GM12878 (cell line): ENCODE measurements around the gene GIGYF1. TPM values are rescaled to one million over a fixed set of nuclear protein-coding genes. Genes with fewer than 3 reads are reported as not detected.

Experiments used
- ATAC-seq: fragments of 200-7000 bp; cut with Tn5 transposase; 3 replicates; pipeline ENCODE4 v1.9.1; 2020; ENCODE audit warnings: mild to moderate bottlenecking, moderate library complexity
- BruUV-seq: library from RNA; stranded (reverse); fragments of 400-500 nt; replicated peaks from 2 replicates; lab custom pipeline; 2021; lab: Mats Ljungman, UMichigan
- CTCF ChIA-PET: fragments of 300-600 bp; sonication (Branson Sonifier 250); formaldehyde crosslinking; extraction: SDS; loops from one replicate; lab custom pipeline; 2021; ENCODE audit warnings: inconsistent platforms; lab: Yijun Ruan, JAX
- POLR2A ChIA-PET: fragments of 350-600 bp; formaldehyde crosslinking; extraction: SDS; loops from one replicate; lab custom pipeline; 2021; ENCODE audit warnings: inconsistent platforms; lab: Charles Lee
- RAD21 ChIA-PET: fragments of 300-600 bp; sonication (Branson Sonifier 250); formaldehyde crosslinking; loops from one replicate; lab custom pipeline; 2023; ENCODE audit warnings: antibody characterized with exemption; ENCODE audit not compliant: unreplicated experiment; lab: Charles Lee
- SMC1A ChIA-PET: fragments of 300-600 bp; sonication (Branson Sonifier 250); formaldehyde crosslinking; loops from one replicate; lab custom pipeline; 2023; ENCODE audit not compliant: unreplicated experiment, uncharacterized antibody; lab: Charles Lee
- DNase-seq: peaks from one replicate; pipeline ENCODE4 v3.0.0-alpha.2; 2011; ENCODE audit warnings: low read depth, low spot score
- FAIRE-seq: peaks from 3 replicates; lab custom pipeline; 2011; peaks lifted over from hg19 to GRCh38; lab: Jason Lieb, UNC
- H2AFZ ChIP-seq: 2 replicates; pipeline ENCODE4 v1.6.0; 2011; ENCODE audit warnings: low read depth, low read length, control low read depth; ENCODE audit not compliant: control insufficient read depth
- H3K27ac ChIP-seq: 2 replicates; pipeline ENCODE4 v1.5.1; 2011; ENCODE audit warnings: control low read depth; ENCODE audit not compliant: control insufficient read depth, insufficient read depth
- H3K27me3 ChIP-seq, 2 experiments: replicated peaks in 1 of 2; 2 replicates each; pipeline versions ENCODE4 v1.6.0 to v1.6.1; 2011; ENCODE audit warnings: low read length in 1 of 2; ENCODE audit not compliant: control insufficient read depth in 2 of 2, insufficient read depth in 2 of 2
- H3K36me3 ChIP-seq, 2 experiments: 2 replicates each; pipeline ENCODE4 v1.5.1; 2011; ENCODE audit warnings: low read length in 1 of 2; ENCODE audit not compliant: control insufficient read depth in 2 of 2, insufficient read depth in 2 of 2
- H3K4me1 ChIP-seq: 2 replicates; pipeline ENCODE4 v1.6.1; 2011; ENCODE audit warnings: mild to moderate bottlenecking, low read length, moderate library complexity, mixed read lengths; ENCODE audit not compliant: control insufficient read depth, insufficient read depth
- H3K4me2 ChIP-seq: 2 replicates; pipeline ENCODE4 v1.6.0; 2011; ENCODE audit warnings: control low read depth; ENCODE audit not compliant: control insufficient read depth, insufficient read depth
- H3K4me3 ChIP-seq: fragments of 200-600 bp; sonication (generic); 2 replicates; pipeline ENCODE4 v1.5.1; 2016
- H3K79me2 ChIP-seq: 2 replicates; pipeline ENCODE4 v1.6.0; 2011; ENCODE audit warnings: low read length; ENCODE audit not compliant: control insufficient read depth, insufficient read depth
- H3K9ac ChIP-seq: 2 replicates; pipeline ENCODE4 v1.8.0; 2011; ENCODE audit warnings: low read length, control low read depth, mixed read lengths; ENCODE audit not compliant: control insufficient read depth, insufficient read depth
- H3K9me3 ChIP-seq: replicated peaks from 3 replicates; pipeline ENCODE4 v1.5.1; 2011; ENCODE audit warnings: mild to moderate bottlenecking, low read length; ENCODE audit not compliant: control insufficient read depth, insufficient read depth
- H4K20me1 ChIP-seq: 2 replicates; pipeline ENCODE4 v1.6.0; 2011; ENCODE audit not compliant: control insufficient read depth, insufficient read depth
- BMI1 ChIP-seq: fragments of 450-650 bp; IDR thresholded peaks from 2 replicates; pipeline ENCODE4 v1.6.1; 2016; ENCODE audit warnings: mild to moderate bottlenecking, moderate library complexity, borderline replicate concordance
- JUNB ChIP-seq: IDR thresholded peaks from 2 replicates; pipeline ENCODE4 v1.6.1; 2016; ENCODE audit warnings: antibody characterized with exemption, mild to moderate bottlenecking
- MTA2 ChIP-seq: fragments of 450-650 bp; IDR thresholded peaks from 2 replicates; pipeline ENCODE4 v1.6.1; 2016; ENCODE audit warnings: low read depth, mild to moderate bottlenecking, moderate library complexity
- NFXL1 ChIP-seq: fragments of 450-650 bp; IDR thresholded peaks from 2 replicates; pipeline ENCODE4 v1.6.1; 2017; ENCODE audit warnings: antibody characterized with exemption, mild to moderate bottlenecking, borderline replicate concordance
- RBBP5 ChIP-seq: fragments of 200-600 bp; sonication (generic); conservative IDR thresholded peaks from 2 replicates; pipeline ENCODE4 v1.6.1; 2016
- RUNX3 ChIP-seq: IDR thresholded peaks from 2 replicates; pipeline ENCODE4 v1.6.1; 2012; ENCODE audit warnings: low read length, inconsistent platforms
- TBL1XR1 ChIP-seq: IDR thresholded peaks from 2 replicates; pipeline ENCODE4 v1.6.1; 2012; ENCODE audit warnings: low read depth, low read length, improper control_type of control experiment
- TCF12 ChIP-seq: IDR thresholded peaks from 2 replicates; pipeline ENCODE4 v1.6.1; 2011; ENCODE audit warnings: low read depth, mild to moderate bottlenecking, low read length
- ZBED1 ChIP-seq: IDR thresholded peaks from 2 replicates; pipeline ENCODE4 v1.6.1; 2016; ENCODE audit warnings: borderline replicate concordance
- ZNF274 ChIP-seq: IDR thresholded peaks from one replicate; pipeline ENCODE4 v1.8.0; 2011; ENCODE audit not compliant: insufficient read length, insufficient read depth
- whole genome bisulfite sequencing: methylation state at CpG from one replicate; pipeline ENCODE4 v1.1.6; 2016; ENCODE audit warnings: low lambda C conversion rate; ENCODE audit not compliant: insufficient replicate concordance, insufficient coverage; ENCODE audit errors: missing lambda C conversion rate; 5-methylcytosine and 5-hydroxymethylcytosine counted together
- in situ Hi-C: fragments of 300-500 bp; cut with MboI; formaldehyde crosslinking; loops from 9 replicates; pipeline ENCODE4 v1.14.3; 2018; ENCODE audit warnings: mixed read lengths
- intact Hi-C: fragments of 100-400 bp; cut with micrococcal nuclease; formaldehyde crosslinking; loops from one replicate; pipeline ENCODE4 v1.14.2; 2022; ENCODE audit not compliant: unreplicated experiment
- polyA plus RNA-seq, 11 experiments: library from polyadenylated mRNA; depleted of rRNA in 4 of 11; unstranded in 6 of 11; stranded (reverse) in 5 of 11; fragments of >200 nt; fragmentation: Nextera tagmentation in 4 of 11; fragmentation: Illumina TruSeq in 1 of 11; extraction: Ambion mirVana in 4 of 11; extraction: Trizol in 1 of 11; gene quantifications; 1 replicate in 1 of 11; 2 replicates in 10 of 11; pipeline versions ENCODE4 v1.2.1 to v1.2.3, GENCODE V29; 2011 to 2016; ENCODE audit warnings: inconsistent platforms in 2 of 11, missing spikeins in 2 of 11, low read depth in 1 of 11
- total RNA-seq, 4 experiments: library from RNA; depleted of rRNA in 3 of 4; stranded (reverse); fragments of >200 nt in 3 of 4; fragmentation: Illumina TruSeq in 1 of 4; extraction: Trizol in 1 of 4; gene quantifications; 2 replicates each; pipeline versions ENCODE4 v1.2.1 to v1.2.3, GENCODE V29; 2013 to 2021

Gene GIGYF1
- total and polyA plus RNA-seq, 10 of the 15 experiments (the other 5 are each of a cell fraction or from before 2014, with no cell fraction given), result 0.31 to 47.2 (median 9.9) TPM

DNA sequence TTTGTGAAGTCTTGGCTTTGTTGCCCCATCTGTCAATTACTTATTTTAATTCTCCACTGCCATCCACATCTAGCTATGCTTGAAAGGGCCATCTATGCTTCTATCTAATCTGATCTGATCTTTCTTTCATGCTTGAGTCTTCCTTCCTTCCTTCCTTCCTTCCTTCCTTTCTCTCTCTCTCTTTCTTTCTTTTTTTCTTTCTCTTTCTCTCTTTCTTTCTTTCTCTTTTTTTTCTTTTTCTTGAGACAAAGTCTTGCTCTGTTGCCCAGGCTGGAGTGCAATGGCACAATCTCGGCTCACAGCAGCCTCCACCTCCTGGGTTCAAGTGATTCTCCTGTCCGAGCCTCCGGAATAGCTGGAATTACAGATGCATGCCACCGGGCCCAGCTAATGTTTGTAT, 64.0 kb downstream of the GIGYF1 start:
- ChIA-PET CTCF (interaction anchor here (0.8 to 2.6 kb wide), 6 partner anchors 9 to 76 kb away, joined by 3 to 11 read pairs (median 4); partner anchors contain the start of gene POP7), POLR2A (no interaction called here), RAD21 (interaction anchor here (0.8 kb wide), 1 partner anchor 18 kb away, joined by 3 read pairs; the partner anchor contains the start of gene MOSPD3), SMC1A (no interaction called here)
- no peaks in the 10 kb centered on the region; a peak in 2 of 4 replicates for H3K27me3 ChIP-seq
- in situ Hi-C loops, result no loop called here
- no peak for ATAC-seq
- WGBS, result 84% methylated on average over 4 of the region's 4 CpGs
- no peaks in the 10 kb centered on the region for H4K20me1 ChIP-seq
- H3K9me3 ChIP-seq, result no peaks in the 10 kb centered on the region
- H3K9ac ChIP-seq, result no peak overlapping the region
- no peak for DNase-seq
- H3K36me3 ChIP-seq, result no peaks in the 10 kb centered on the region
- no peak overlapping the region for H3K4me3 ChIP-seq
- H2AFZ ChIP-seq, result no peak overlapping the region
- no peaks in the 10 kb centered on the region for H3K79me2 ChIP-seq
- no peak for TF ChIP-seq TCF12
- no peak for TF ChIP-seq ZNF274
- no peak for TF ChIP-seq RUNX3
- no peak for TF ChIP-seq MTA2
- TF ChIP-seq NFXL1, result no peak
- TF ChIP-seq TBL1XR1, result no peak
- no peak for TF ChIP-seq JUNB
- no peak for TF ChIP-seq RBBP5
- TF ChIP-seq ZBED1, result no peak
- TF ChIP-seq BMI1, result no peak
- FAIRE-seq, result no peak
- BruUV-seq, result no TSS peak
- intact Hi-C loops, result loop anchor here (5.0 kb wide), 2 partner anchors 62 to 77 kb away; partner anchors contain the start of genes GIGYF1 and POP7
- H3K4me2 ChIP-seq, result no peak overlapping the region
- no peak overlapping the region for H3K27ac ChIP-seq
- peaks cover 14% of the 10 kb centered on the region for H3K4me1 ChIP-seq

Other genes with a start within 250 kb of the GIGYF1 start
Only the 7 nearest of the 21 such genes appear.
- 4.4 and 6.7 TPM in 2 replicates for gene MOSPD3, start 81.7 kb downstream of the GIGYF1 start, total RNA-seq (2014; rRNA removed)
- gene MOSPD3, start 81.7 kb downstream of the GIGYF1 start, total RNA-seq (2014; rRNA removed; fragmentation: Illumina TruSeq; extraction: Trizol), result 1.8 and 2.6 TPM in 2 replicates
- gene MOSPD3, start 81.7 kb downstream of the GIGYF1 start, total RNA-seq (2021), result 7.7 and 7.8 TPM in 2 replicates
- gene MOSPD3, start 81.7 kb downstream of the GIGYF1 start, polyA plus RNA-seq (2011; rRNA removed), result 0.71 and 1.7 TPM in 2 replicates
- 1.2 and 2.9 TPM in 2 replicates for gene MOSPD3, start 81.7 kb downstream of the GIGYF1 start, polyA plus RNA-seq (2014; fragmentation: Illumina TruSeq; extraction: Trizol)
- gene MOSPD3, start 81.7 kb downstream of the GIGYF1 start, polyA plus RNA-seq (2014; fragmentation: Nextera tagmentation; extraction: Ambion mirVana), result 1 to 10 TPM in 1 of 2 experiments, under 1 TPM in 1; 0.61 to 1.2 TPM
- gene MOSPD3, start 81.7 kb downstream of the GIGYF1 start, polyA plus RNA-seq (2014; rRNA removed), result 5.3 and 9.0 TPM in 2 replicates
- 10 to 100 TPM in 1 of 2 experiments, 1 to 10 TPM in 1; 9.3 to 13.6 TPM for gene MOSPD3, start 81.7 kb downstream of the GIGYF1 start, polyA plus RNA-seq (2016; fragmentation: Nextera tagmentation; extraction: Ambion mirVana)
- 2.3 and 2.9 TPM in 2 replicates for gene TFR2, start 52.7 kb downstream of the GIGYF1 start, total RNA-seq (2014; rRNA removed)
- gene TFR2, start 52.7 kb downstream of the GIGYF1 start, total RNA-seq (2014; rRNA removed; fragmentation: Illumina TruSeq; extraction: Trizol), result 0.67 and 0.69 TPM in 2 replicates
- 4.2 and 7.2 TPM in 2 replicates for gene TFR2, start 52.7 kb downstream of the GIGYF1 start, total RNA-seq (2021)
- 0.07 and 0.30 TPM in 2 replicates for gene TFR2, start 52.7 kb downstream of the GIGYF1 start, polyA plus RNA-seq (2011; rRNA removed)
- 0.90 and 1.5 TPM in 2 replicates for gene TFR2, start 52.7 kb downstream of the GIGYF1 start, polyA plus RNA-seq (2014; fragmentation: Illumina TruSeq; extraction: Trizol)
- under 1 TPM; 0.32 to 0.33 TPM for gene TFR2, start 52.7 kb downstream of the GIGYF1 start, polyA plus RNA-seq (2014; fragmentation: Nextera tagmentation; extraction: Ambion mirVana)
- 3.3 and 4.7 TPM in 2 replicates for gene TFR2, start 52.7 kb downstream of the GIGYF1 start, polyA plus RNA-seq (2014; rRNA removed)
- gene TFR2, start 52.7 kb downstream of the GIGYF1 start, polyA plus RNA-seq (2016; fragmentation: Nextera tagmentation; extraction: Ambion mirVana), result 1 to 10 TPM; 2.2 to 2.8 TPM
- gene ACTL6B, start 37.8 kb downstream of the GIGYF1 start, total RNA-seq (2014; rRNA removed), result not detected in 2 replicates
- not detected in 2 replicates for gene ACTL6B, start 37.8 kb downstream of the GIGYF1 start, total RNA-seq (2014; rRNA removed; fragmentation: Illumina TruSeq; extraction: Trizol)
- not detected in 2 replicates for gene ACTL6B, start 37.8 kb downstream of the GIGYF1 start, total RNA-seq (2021)
- not detected in 2 replicates for gene ACTL6B, start 37.8 kb downstream of the GIGYF1 start, polyA plus RNA-seq (2011; rRNA removed)
- not detected in 2 replicates for gene ACTL6B, start 37.8 kb downstream of the GIGYF1 start, polyA plus RNA-seq (2014; fragmentation: Illumina TruSeq; extraction: Trizol)
- not detected for gene ACTL6B, start 37.8 kb downstream of the GIGYF1 start, polyA plus RNA-seq (2014; fragmentation: Nextera tagmentation; extraction: Ambion mirVana)
- gene ACTL6B, start 37.8 kb downstream of the GIGYF1 start, polyA plus RNA-seq (2014; rRNA removed), result not detected in 2 replicates
- gene ACTL6B, start 37.8 kb downstream of the GIGYF1 start, polyA plus RNA-seq (2016; fragmentation: Nextera tagmentation; extraction: Ambion mirVana), result not detected
- gene GNB2, start 20.5 kb downstream of the GIGYF1 start, total RNA-seq (2014; rRNA removed), result 68.1 and 90.9 TPM in 2 replicates
- gene GNB2, start 20.5 kb downstream of the GIGYF1 start, total RNA-seq (2014; rRNA removed; fragmentation: Illumina TruSeq; extraction: Trizol), result 29.5 and 32.6 TPM in 2 replicates
- gene GNB2, start 20.5 kb downstream of the GIGYF1 start, total RNA-seq (2021), result 174 and 175 TPM in 2 replicates
- 28.9 and 54.4 TPM in 2 replicates for gene GNB2, start 20.5 kb downstream of the GIGYF1 start, polyA plus RNA-seq (2011; rRNA removed)
- 16.3 and 84.6 TPM in 2 replicates for gene GNB2, start 20.5 kb downstream of the GIGYF1 start, polyA plus RNA-seq (2014; fragmentation: Illumina TruSeq; extraction: Trizol)
- gene GNB2, start 20.5 kb downstream of the GIGYF1 start, polyA plus RNA-seq (2014; fragmentation: Nextera tagmentation; extraction: Ambion mirVana), result 1 to 10 TPM in 1 of 2 experiments, under 1 TPM in 1; 0.35 to 4.7 TPM
- 121 and 145 TPM in 2 replicates for gene GNB2, start 20.5 kb downstream of the GIGYF1 start, polyA plus RNA-seq (2014; rRNA removed)
- 10 to 100 TPM; 35.7 to 65.0 TPM for gene GNB2, start 20.5 kb downstream of the GIGYF1 start, polyA plus RNA-seq (2016; fragmentation: Nextera tagmentation; extraction: Ambion mirVana)
- 89.4 and 100 TPM in 2 replicates for gene POP7, start 11.9 kb upstream of the GIGYF1 start, total RNA-seq (2014; rRNA removed)
- 42.8 and 44.7 TPM in 2 replicates for gene POP7, start 11.9 kb upstream of the GIGYF1 start, total RNA-seq (2014; rRNA removed; fragmentation: Illumina TruSeq; extraction: Trizol)
- gene POP7, start 11.9 kb upstream of the GIGYF1 start, total RNA-seq (2021), result 58.8 and 62.7 TPM in 2 replicates
- 24.5 and 36.0 TPM in 2 replicates for gene POP7, start 11.9 kb upstream of the GIGYF1 start, polyA plus RNA-seq (2011; rRNA removed)
- gene POP7, start 11.9 kb upstream of the GIGYF1 start, polyA plus RNA-seq (2014; fragmentation: Illumina TruSeq; extraction: Trizol), result 8.6 and 19.7 TPM in 2 replicates
- gene POP7, start 11.9 kb upstream of the GIGYF1 start, polyA plus RNA-seq (2014; fragmentation: Nextera tagmentation; extraction: Ambion mirVana), result 10 to 100 TPM; 12.1 to 37.9 TPM
- gene POP7, start 11.9 kb upstream of the GIGYF1 start, polyA plus RNA-seq (2014; rRNA removed), result 116 and 132 TPM in 2 replicates
- 100 to 1,000 TPM; 143 to 148 TPM for gene POP7, start 11.9 kb upstream of the GIGYF1 start, polyA plus RNA-seq (2016; fragmentation: Nextera tagmentation; extraction: Ambion mirVana)
- gene EPO, start 26.2 kb upstream of the GIGYF1 start, total RNA-seq (2014; rRNA removed), result not detected in 2 replicates
- not detected in 2 replicates for gene EPO, start 26.2 kb upstream of the GIGYF1 start, total RNA-seq (2014; rRNA removed; fragmentation: Illumina TruSeq; extraction: Trizol)
- 0.16 TPM in 1 of 2 replicates, not detected in the other for gene EPO, start 26.2 kb upstream of the GIGYF1 start, total RNA-seq (2021)
- not detected in 2 replicates for gene EPO, start 26.2 kb upstream of the GIGYF1 start, polyA plus RNA-seq (2011; rRNA removed)
- 0.06 TPM in 1 of 2 replicates, not detected in the other for gene EPO, start 26.2 kb upstream of the GIGYF1 start, polyA plus RNA-seq (2014; fragmentation: Illumina TruSeq; extraction: Trizol)
- gene EPO, start 26.2 kb upstream of the GIGYF1 start, polyA plus RNA-seq (2014; fragmentation: Nextera tagmentation; extraction: Ambion mirVana), result not detected
- gene EPO, start 26.2 kb upstream of the GIGYF1 start, polyA plus RNA-seq (2014; rRNA removed), result 0.19 and 0.22 TPM in 2 replicates
- gene EPO, start 26.2 kb upstream of the GIGYF1 start, polyA plus RNA-seq (2016; fragmentation: Nextera tagmentation; extraction: Ambion mirVana), result not detected
- gene ZAN, start 39.3 kb upstream of the GIGYF1 start, total RNA-seq (2014; rRNA removed), result not detected in 2 replicates
- not detected in 2 replicates for gene ZAN, start 39.3 kb upstream of the GIGYF1 start, total RNA-seq (2014; rRNA removed; fragmentation: Illumina TruSeq; extraction: Trizol)
- not detected in 2 replicates for gene ZAN, start 39.3 kb upstream of the GIGYF1 start, total RNA-seq (2021)
- not detected in 2 replicates for gene ZAN, start 39.3 kb upstream of the GIGYF1 start, polyA plus RNA-seq (2011; rRNA removed)
- gene ZAN, start 39.3 kb upstream of the GIGYF1 start, polyA plus RNA-seq (2014; fragmentation: Illumina TruSeq; extraction: Trizol), result not detected in 2 replicates
- not detected for gene ZAN, start 39.3 kb upstream of the GIGYF1 start, polyA plus RNA-seq (2014; fragmentation: Nextera tagmentation; extraction: Ambion mirVana)
- gene ZAN, start 39.3 kb upstream of the GIGYF1 start, polyA plus RNA-seq (2014; rRNA removed), result not detected in 2 replicates
- gene ZAN, start 39.3 kb upstream of the GIGYF1 start, polyA plus RNA-seq (2016; fragmentation: Nextera tagmentation; extraction: Ambion mirVana), result not detected